GM23248 (cell line): ENCODE results near the gene TOMM6.

Experiments
- EZH2 ChIP-seq: fragments of 200-600 bp; sonication (generic); IDR thresholded peaks from 2 replicates; pipeline ENCODE4 v1.6.1; 2018; ENCODE audit warnings: antibody characterized with exemption, mild to moderate bottlenecking; ENCODE audit not compliant: insufficient read depth, poor library complexity, severe bottlenecking
- EZH2phosphoT487 ChIP-seq: fragments of 200-600 bp; sonication (generic); IDR thresholded peaks from 2 replicates; pipeline ENCODE4 v1.6.1; 2018; ENCODE audit warnings: antibody characterized with exemption, moderate library complexity, mild to moderate bottlenecking, low read depth; ENCODE audit not compliant: insufficient read depth

DNA sequence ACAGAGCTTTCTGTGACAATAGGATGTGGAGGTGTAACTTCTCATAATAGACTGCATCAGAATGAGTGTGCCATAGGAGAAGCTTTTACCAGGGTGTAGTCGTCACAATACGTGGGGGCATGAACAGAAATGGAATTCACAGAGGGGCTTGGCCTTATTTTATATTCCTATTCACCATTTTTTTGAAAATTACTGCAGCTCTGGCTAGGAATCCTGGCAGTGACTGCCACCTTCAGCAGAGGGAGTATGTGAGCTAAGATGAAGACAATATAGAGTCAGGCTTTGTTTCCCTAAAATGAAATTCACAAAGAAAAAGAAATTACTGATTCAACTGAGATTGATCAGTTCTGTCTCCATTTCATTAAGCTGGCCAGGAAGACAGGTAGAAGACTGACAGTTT is 13.9 kb downstream of the TOMM6 start:
- no peak for TF ChIP-seq EZH2
- no peak for TF ChIP-seq EZH2phosphoT487
